SU-DHL-6 (cell line): ENCODE measurements around the gene HS3ST4.

Experiments used
- EZH2phosphoT487 ChIP-seq: fragments of 200-600 bp; sonication (generic), shearing (Covaris generic); conservative IDR thresholded peaks from 2 replicates; pipeline ENCODE4 v1.6.1; 2018; ENCODE audit warnings: mild to moderate bottlenecking, antibody characterized with exemption, low read length, moderate library complexity, mixed read lengths
- TF ChIP-seq, protein P1 (sequence below): fragments of 200-600 bp; sonication (generic); IDR thresholded peaks from one replicate; pipeline ENCODE4 v1.5.1; 2017; ENCODE audit warnings: antibody characterized with exemption, mild to moderate bottlenecking, low read length, moderate library complexity; ENCODE audit not compliant: insufficient read depth, poor library complexity, severe bottlenecking

DNA sequence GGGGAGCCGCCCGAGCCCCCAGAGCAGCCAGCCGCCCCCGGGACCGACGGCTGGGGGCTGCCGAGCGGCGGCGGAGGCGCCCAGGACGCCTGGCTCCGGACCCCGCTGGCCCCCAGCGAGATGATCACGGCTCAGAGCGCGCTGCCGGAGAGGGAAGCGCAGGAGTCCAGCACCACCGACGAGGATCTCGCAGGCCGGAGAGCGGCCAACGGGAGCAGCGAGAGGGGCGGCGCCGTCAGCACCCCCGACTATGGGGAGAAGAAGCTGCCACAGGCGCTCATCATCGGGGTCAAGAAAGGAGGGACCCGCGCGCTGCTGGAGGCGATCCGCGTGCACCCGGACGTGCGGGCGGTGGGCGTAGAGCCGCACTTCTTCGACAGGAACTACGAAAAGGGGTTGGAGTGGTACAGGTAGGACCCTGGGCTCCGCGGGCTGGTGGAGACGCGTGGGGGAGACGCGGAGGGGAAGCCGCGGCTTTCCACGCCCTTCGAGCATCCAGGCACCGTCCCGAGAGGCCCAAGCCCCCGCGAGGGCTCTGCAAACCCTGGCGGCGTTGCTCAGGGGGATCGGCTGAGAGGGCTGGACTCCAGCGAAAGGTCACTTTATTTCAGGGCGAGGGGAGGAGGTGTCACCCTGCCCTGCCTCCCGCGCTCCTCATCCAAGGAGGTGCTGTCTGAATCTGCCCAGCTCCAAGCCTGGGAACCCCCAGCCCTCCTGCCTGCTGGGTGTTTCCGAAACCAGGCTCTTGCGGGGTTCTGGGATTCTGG, 1.2 kb downstream of the HS3ST4 start:
- TF ChIP-seq, protein P1, sequence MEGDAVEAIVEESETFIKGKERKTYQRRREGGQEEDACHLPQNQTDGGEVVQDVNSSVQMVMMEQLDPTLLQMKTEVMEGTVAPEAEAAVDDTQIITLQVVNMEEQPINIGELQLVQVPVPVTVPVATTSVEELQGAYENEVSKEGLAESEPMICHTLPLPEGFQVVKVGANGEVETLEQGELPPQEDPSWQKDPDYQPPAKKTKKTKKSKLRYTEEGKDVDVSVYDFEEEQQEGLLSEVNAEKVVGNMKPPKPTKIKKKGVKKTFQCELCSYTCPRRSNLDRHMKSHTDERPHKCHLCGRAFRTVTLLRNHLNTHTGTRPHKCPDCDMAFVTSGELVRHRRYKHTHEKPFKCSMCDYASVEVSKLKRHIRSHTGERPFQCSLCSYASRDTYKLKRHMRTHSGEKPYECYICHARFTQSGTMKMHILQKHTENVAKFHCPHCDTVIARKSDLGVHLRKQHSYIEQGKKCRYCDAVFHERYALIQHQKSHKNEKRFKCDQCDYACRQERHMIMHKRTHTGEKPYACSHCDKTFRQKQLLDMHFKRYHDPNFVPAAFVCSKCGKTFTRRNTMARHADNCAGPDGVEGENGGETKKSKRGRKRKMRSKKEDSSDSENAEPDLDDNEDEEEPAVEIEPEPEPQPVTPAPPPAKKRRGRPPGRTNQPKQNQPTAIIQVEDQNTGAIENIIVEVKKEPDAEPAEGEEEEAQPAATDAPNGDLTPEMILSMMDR: no peak
- TF ChIP-seq EZH2phosphoT487: no peak
